NCI-H446 (cell line): ENCODE results near the gene SLC25A31.
A peak's percentile ranks its signal among the peaks of the same experiment; 100 is the strongest.

Experiments used
- DNase-seq, 2 experiments: peaks; one replicate each; lab custom pipeline; 2025; lab: John Stamatoyannopoulos, UW

The SLC25A31 gene

GRCh38 chr4:127778102-127778501, 47.9 kb downstream of the SLC25A31 start:
- DNase-seq, result no peak

- no peak for DNase-seq
Observed at GRCh38 chr4:127780598-127780997, 50.4 kb downstream of the SLC25A31 start.

GRCh38 chr4:127781300-127782024, 51.3 kb downstream of the SLC25A31 start:
- DNase-seq, result no peak

DNA sequence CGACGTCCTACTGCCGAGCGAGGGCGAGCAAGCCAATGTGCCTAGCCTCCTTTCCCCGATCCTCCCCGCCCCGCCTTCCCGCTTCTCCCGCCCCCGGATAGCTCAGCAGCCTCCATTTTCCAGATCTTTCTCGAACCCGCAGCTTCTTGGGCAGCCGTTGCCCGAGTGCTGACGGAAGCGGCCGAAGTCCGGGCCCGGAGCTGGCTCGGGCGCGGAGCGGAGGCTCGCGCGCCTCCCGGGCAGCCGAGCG, 51.8 kb downstream of the SLC25A31 start:
- DNase-seq, result peak in 1 of 2 experiments; percentile 92

GRCh38 chr4:127782275-127783025, 52.2 kb downstream of the SLC25A31 start, which contains the start of gene HSPA4L:
Gene HSPA4L (plus strand): TSS chr4:127782322. CDS start chr4:127782551, 229 bp downstream.
- peak; percentile 52 to 76 for DNase-seq

GRCh38 chr4:127783026-127783769, 53.0 kb downstream of the SLC25A31 start:
- peak; percentile 56 to 64 for DNase-seq

DNA sequence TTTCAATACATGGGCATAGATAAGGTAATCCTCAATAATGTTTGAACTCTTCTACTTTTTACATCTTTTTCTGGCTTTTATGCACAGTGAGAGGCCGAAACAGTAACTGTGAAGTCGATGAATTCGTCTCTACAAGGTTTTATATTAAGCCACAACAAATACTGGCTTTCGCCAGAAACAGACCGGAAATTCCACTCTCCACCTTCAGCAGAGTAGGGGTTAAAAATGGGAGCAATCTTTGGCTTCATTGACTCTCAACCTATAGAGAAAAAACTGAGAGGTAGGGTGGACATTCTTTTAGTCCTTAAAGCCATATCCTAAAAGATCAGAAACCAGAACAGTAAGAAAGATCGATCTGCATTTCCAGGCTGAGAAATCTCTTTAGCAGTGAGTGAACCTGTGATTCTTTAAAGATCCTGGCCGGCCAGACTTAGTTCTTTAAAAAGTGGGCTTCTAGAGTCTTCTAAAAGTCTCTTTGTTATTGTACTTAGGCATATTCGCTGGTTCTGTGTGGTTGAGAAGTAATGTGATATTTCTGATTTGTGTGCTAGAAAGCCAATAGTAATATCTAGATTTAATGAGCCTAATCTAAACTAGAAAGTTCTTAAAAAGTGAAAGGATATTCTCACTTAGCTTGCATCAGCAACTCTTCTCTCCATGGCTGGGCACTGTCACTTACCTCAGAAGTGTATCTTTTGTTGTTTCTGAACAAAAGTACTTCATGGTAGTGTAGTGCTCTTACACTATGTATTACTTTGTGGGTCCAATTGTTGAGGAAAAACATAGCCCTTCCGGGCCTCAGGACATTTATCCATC, 54.0 kb downstream of the SLC25A31 start:
- DNase-seq, result no peak

DNA sequence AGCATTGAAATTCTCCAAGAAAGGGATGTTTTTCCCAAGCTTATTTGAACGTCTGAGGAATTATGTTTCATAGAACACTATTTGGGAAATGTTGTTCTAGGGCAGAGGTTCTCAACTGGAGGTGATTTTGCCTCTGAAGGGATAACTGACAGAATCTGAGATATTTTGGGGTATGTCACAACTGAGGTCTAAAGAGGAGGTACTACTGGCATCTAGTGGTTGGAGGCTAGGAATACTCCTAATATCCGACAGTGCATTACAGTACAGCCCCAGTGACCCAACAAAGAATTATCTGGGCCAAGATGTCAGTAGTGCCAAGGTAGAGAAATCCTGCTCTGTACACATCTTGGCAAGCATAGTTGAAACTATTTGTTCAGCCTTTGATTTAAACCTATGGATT, 58.3 kb downstream of the SLC25A31 start:
- no peak for DNase-seq

DNA sequence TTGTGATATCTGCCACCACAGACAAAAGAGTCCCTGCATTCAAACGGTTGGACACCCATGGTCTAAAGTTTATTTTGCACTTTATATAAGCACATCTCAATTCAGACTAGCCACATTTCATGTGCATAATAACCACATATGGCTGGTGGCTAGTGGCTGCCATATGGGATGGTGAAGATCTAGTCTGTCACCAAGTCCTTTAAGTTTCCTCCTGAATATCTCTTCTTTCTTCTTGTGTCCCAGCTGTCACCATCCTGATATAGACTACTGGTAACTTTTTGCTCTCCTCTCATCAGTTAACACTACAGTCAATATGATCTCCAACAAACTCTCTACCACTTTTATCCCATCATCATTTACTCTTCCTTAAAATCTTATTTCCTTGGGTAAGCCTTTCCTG, 61.2 kb downstream of the SLC25A31 start:
- DNase-seq, result no peak

DNA sequence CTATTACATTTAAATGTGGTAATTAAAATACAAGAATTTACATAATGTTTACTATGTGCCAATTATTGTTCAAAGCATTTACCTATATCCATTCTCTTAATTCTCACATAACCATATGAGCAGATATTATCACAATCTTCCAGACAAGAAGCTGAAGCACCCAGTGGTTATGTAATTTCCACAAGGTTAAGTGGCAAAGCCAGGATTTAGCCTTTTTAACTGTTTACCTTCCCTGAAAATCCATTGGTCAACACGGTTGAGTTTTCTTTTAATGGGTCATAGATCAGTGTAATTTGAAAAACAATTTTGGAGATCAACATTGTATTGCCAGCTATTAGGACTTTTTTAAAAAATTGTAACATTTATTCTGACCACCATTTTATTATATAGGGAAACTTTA, 63.3 kb downstream of the SLC25A31 start:
- no peak for DNase-seq

- DNase-seq, result no peak
Observed at GRCh38 chr4:127799711-127800110, 69.5 kb downstream of the SLC25A31 start.

DNA sequence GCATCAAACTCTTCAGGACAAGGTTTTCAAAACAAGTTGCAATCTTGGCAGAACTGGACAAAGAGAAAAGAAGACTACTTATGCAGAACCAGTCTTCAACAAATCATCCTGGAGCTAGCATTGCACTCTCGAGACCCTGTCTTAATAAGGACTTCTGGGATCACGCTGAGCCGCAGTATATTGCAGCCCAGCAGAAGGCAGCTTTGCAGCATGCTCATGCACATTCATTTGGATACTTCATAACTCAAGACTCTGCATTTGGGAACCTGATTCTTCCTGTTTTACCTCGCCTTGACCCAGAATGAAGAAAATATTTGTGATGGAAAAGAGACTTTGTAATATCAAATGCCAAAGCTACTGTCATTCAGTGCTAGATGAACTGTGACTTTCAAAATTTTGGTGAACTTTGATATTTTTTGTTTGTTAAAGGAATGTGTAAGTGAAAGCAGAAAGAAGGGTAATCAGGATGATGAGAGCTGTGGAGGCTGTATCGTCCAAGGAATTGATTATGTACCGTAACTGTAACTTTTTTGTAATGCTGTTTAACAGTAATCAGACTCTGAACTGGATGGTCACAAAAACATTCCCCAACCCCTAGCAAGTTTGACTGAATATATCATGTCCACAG, 79.1 kb downstream of the SLC25A31 start:
- DNase-seq, result no peak

GRCh38 chr4:127810551-127810950, 80.4 kb downstream of the SLC25A31 start:
- DNase-seq, result no peak

DNA sequence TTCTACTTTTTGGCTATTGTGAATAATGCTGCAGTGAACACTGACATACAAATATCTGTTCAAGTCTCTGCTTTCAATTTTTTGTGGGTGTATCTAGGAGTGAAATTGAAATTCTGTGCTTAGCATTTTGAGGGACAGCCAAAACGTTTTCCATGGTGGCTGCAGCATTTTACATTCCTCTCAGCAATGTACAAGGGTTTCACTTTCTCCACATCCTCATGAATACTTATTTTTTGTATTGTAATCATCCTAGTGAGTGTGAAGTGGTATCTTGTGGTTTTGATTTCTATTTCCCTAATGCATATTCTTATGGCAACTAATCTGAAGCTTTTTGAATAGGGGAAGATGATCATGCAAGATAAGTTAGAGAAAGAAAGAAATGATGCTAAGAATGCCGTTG, 92.2 kb downstream of the SLC25A31 start:
- DNase-seq, result no peak
